GM19467 (cell line): ENCODE measurements around the gene TNS1.

Experiments
- ATAC-seq: cut with Tn5 transposase; IDR thresholded peaks from one replicate; pipeline ENCODE4 v1.9.1; 2021; ENCODE audit warnings: mild to moderate bottlenecking, moderate library complexity; ENCODE audit not compliant: unreplicated experiment

The TNS1 gene

GRCh38 chr2:217932803-217933616 is 69.8 kb downstream of the TNS1 start:
- no peak for ATAC-seq

- ATAC-seq = no peak
Measured at GRCh38 chr2:217931846-217932560, 70.8 kb downstream of the TNS1 start.

DNA sequence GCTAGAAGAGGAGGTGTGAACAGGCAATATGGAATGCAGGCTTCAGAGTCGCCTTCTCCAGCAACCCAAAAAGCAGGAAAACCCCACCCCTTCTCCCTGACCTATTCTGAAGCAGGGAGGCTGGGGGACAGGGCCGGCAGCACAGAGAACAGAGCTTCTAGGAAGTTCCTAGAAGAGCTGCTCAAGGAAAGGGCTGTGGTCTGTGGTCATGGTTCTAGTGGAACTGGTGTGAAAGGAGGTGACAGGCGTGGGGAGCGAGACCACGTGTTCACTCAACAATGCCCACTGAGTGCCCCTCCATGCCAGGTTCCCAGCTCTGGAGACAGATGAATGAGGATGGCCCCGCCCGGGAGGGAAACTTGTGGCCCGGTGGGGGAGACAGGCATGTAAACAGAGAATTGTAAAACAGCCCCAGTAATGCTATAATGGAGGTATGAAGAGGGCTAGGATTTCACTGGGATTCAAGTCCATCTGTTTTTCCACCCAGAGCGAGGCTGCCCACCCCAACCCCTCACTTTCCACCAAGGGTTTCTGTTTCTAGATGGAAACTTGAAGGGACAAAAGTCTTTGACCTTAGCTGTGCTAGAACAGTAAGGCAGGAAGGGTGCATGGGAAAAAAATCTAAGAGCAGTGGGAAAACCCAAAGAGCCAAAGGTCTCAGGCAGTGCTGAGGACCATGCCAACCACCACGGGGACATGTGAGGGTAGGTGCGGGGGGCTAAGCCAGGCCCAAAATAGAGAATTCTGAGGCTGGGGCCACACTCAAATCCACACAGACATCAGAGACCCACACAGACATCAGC is 71.8 kb downstream of the TNS1 start:
- ATAC-seq = no peak

GRCh38 chr2:217929757-217930707 is 72.8 kb downstream of the TNS1 start:
- no peak for ATAC-seq

DNA sequence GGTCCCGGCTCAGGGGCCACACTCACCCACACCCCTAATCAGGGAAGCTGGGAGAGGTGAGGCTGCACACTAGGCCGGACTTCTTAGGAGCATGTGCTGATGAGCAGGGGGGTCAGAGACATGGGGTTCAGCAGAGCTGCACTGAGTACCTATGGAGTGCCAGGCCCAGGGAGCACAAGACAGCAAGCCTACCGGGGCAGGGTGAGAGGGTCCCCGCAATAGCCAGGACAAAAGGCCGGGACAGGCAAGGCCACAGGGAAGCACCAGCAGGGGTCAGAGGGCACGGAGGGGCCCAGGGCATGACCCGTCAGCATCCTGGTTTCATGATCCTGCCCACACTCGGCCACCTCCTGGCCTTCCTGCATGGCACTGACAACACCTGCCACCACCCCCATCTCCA is 73.5 kb downstream of the TNS1 start:
- no peak for ATAC-seq

DNA sequence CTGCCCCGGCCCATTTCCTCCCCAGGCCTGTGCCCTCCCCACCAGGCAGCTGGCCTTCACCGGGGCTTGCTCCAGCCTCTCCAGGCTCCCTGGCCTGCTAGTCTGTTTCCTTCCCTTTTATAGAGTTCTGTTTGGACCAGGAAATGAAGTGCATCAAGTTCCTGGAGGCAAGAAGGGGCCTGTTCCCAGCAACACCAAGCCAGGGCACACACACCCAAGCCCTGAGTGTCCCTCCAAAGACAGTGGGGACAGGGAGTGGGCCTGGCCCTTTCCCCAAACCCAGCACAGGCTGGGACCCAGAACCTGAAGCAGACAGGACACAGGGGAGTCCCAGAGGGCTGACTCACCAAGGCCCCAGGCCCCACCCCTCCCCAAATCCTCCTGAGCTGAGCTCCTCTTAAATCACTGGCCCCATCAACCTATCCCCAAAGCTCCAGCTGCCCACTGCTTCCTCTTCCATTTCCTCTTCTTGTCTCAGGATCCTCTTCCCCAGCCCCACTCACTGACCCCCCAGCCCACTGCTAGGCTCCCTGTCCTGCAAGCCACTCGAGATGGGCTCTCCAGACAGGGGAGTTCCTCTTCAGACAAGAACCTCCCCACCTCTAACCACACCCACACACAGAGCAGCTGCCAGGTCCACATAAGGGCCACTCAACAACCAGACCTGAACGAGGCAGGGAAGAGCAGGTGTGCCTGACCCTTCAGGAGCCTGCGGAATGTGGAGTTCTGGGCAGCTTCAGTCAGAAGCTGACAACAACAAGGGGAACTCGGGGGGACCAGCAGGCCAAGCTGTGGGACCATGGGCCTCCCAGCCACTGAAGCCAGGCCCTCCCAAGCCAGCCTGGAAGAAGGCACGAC is 74.2 kb downstream of the TNS1 start:
- no peak for ATAC-seq

DNA sequence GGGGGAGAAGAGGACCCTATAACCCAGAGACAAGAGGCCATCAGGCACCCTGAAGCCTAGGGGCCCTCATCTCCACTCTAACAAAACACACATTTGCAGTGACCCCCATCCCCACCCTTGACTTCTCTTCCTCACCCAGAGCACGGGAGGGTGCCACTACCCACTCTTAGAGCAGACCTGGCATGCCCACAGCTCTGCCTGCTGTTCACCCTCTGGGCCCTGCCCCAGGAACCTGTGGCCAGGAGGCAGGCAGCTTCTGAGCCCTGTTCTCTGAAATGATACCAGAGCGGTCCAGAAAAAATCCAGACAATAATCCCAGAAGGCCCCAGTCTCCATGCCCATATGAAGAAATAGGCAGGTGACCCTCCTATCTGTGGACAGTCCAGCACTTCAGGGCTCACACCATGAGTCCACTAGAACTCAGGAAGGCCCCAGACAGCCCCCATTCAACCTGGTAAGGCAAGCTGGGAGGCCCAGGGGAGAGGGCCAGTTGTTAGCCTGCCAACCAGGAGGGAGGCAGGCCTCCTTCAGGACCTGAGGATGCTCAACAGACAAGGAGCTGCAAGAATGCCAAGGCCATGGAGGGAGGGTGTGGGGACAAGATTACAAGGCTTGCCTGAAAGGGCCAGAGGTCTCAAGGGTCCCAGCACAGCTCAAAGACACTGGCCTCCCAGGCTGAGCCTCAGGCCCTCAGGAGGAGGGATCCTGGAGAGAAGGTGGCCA is 75.0 kb downstream of the TNS1 start:
- ATAC-seq = no peak

DNA sequence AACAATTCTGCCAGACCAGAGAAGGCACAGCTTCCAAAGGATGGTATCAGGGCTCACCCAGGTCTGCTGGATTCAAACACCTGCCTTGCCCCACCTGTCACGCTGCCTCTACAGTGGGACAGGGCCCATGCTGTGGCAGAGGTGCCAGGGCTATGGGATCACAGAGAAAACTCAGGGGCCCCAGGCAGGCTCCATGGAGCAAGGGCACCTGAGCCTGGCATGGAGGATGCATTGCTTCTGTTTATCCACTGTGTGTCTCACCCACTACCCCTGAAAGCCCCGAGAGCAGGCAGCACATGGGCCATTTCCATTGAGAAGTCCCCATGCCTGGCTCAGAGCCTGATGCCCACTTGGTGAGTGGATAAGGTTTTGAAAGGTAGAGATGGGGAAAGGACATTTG is 76.0 kb downstream of the TNS1 start:
- no peak for ATAC-seq

DNA sequence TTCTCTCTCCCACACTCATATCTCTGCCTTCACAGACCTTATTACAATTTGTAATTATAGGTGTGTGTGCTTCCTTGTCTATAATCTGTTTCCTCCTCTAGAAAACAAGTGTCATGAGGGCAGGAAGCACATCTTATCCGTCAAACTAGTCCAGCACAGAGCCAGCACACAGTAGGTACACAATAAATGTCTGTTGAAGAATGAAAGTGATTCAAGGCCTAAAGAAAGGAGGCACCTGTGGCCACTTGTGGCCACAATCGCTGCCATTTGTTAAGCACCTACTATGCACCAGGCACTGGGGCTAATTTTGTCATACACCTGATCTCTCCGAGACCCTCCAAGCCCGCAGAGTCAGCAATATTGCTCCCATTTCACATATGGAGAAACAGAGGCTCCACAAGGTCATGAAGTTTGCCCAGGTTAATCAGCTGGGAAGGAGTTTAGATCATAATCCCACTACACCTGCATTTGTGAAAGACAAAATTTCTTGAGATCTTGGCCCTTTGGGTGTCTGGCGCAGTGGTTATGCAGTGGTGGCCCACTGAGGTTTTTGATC is 78.4 kb downstream of the TNS1 start:
- ATAC-seq = no peak

- ATAC-seq = no peak
Measured at GRCh38 chr2:217923007-217923686, 79.6 kb downstream of the TNS1 start.

DNA sequence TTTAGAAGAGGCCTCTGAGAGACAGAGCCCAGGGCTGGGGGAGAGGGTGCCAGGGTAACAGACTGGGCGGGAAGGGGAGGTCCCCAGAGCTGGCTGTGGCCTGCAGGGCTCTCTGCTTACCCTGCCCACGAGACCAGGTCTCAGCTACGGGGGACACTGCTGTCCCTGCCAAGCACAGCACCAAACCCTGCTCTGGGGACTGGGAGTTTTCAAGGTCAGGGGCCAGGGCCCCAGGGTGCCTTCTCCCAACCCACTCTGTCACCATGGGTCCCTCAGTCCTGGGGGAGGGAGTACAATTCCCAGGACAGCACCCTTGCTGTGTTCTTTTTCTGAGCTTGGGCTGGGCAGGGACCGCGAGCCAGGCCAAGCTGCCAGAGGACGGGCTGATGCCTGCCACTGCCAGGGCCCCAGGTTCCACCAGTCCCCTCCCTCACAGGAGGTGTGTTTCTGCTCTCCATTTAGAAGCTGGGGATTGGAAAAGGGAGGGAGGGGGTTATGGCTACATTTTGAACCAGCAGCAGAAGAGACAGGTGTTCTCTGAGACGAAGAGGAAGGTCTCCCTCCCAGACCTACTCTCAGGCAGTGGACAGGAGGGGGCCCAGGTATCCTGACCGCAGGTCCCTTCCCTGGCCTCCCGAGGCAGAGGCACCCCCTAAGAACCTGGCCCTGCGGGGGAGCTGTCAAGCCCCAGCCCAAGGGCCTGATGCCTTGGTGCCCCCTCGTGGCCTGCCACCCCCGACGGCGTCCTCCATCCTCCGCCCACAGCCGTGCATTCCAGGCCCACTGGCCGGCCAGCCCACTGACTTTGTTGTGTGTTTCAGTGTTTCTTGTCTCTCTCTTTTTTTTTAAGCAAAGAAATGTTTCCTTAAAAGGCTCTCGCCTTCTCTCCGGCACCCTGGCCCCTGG is 80.4 kb downstream of the TNS1 start:
- ATAC-seq = no peak

- ATAC-seq = no peak
Measured at GRCh38 chr2:217920879-217921603, 81.8 kb downstream of the TNS1 start.

- ATAC-seq = no peak
Measured at GRCh38 chr2:217919781-217920351, 82.9 kb downstream of the TNS1 start.

GRCh38 chr2:217919204-217919603 is 83.6 kb downstream of the TNS1 start:
- ATAC-seq = no peak

DNA sequence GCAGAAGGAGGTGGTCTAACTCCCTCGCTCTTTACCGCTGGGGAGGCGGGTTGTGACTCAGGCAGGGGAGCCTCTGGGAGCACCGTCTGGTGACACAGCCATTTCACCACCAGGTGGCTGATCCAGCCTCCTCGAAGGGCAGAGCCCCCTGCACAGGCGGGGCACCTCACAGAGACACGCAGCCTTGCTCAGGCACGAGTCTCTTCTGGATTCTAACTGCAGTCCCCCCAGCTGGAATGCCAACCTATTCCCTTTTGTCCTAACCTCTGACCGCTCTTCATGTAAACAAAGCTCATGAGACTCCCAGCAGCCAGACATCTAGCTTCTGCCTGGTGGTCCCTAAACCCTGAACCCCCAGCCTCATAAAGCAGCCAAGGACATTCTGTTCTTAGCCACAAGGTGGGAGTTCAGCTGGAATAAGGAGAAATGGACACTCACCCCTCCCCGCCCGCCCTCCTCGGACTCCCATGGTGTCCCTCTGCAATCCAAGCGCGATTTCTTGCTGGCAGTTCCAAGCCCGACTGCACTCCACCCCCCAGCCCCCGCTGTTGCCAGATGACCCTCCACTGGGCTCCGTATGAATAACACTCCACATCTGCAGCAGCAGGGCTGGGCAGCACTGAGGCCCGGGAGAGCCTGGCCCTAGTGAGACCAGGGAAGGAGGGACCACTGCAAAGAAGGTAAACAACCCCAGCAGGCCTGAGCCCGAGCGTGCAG is 84.3 kb downstream of the TNS1 start:
- ATAC-seq = no peak
